ENCODE data around the gene SDHA. TPM values are rescaled to one million over a fixed set of nuclear protein-coding genes. Genes with fewer than 3 reads are reported as not detected.
A peak's percentile ranks its signal among the peaks of the same experiment; 100 is the strongest.

Gene SDHA
- total and polyA plus RNA-seq, 2 of the 13 experiments (the other 11 are each of a cell fraction or from before 2014, with no cell fraction given) = 185 to 240 TPM

- TF ChIP-seq PATZ1 (CRISPR knock-in tag; IDR thresholded peaks at IDR 0.05) (peak; percentile 84), SAFB2 (CRISPR knock-in tag; IDR thresholded peaks at IDR 0.05; ENCODE audit: borderline replicate concordance, low read depth) (0 out of 2 replicates have a peak, but pooled peaks have one; percentile 14), ZBTB7A (CRISPR knock-in tag; IDR thresholded peaks at IDR 0.05) (peak; percentile 45; the same call in 1 of the 2 replicates), NAIF1 (CRISPR knock-in tag; IDR thresholded peaks at IDR 0.05; ENCODE audit: borderline replicate concordance) (peak; percentile 43; the same call in 1 of the 2 replicates), HINFP (CRISPR knock-in tag; IDR thresholded peaks at IDR 0.05; ENCODE audit: low read depth) (peak; percentile 43; the same call in 1 of the 2 replicates), SPEN (CRISPR knock-in tag; IDR thresholded peaks at IDR 0.05; ENCODE audit: low read depth) (peak; percentile 66; the same call in 1 of the 2 replicates), ZNF598 (CRISPR knock-in tag; IDR thresholded peaks at IDR 0.05; ENCODE audit: borderline replicate concordance) (0 out of 2 replicates have a peak, but pooled peaks have one; percentile 22), ZNF761 (CRISPR knock-in tag; conservative IDR thresholded peaks at IDR 0.05) (0 out of 2 replicates have a peak, but pooled peaks have one; percentile 43), ZNF790 (CRISPR knock-in tag; IDR thresholded peaks at IDR 0.05; ENCODE audit: borderline replicate concordance) (0 out of 2 replicates have a peak, but pooled peaks have one; percentile 56), ZNF441 (CRISPR knock-in tag; IDR thresholded peaks at IDR 0.05; ENCODE audit: borderline replicate concordance) (0 out of 2 replicates have a peak, but pooled peaks have one; percentile 21), ZNF687 (CRISPR knock-in tag; IDR thresholded peaks at IDR 0.05) (peak; percentile 60; the same call in 1 of the 2 replicates), YEATS4 (CRISPR knock-in tag; IDR thresholded peaks at IDR 0.05; ENCODE audit: borderline replicate concordance) (peak; percentile 40; the same call in 1 of the 2 replicates), MED13 (CRISPR knock-in tag; IDR thresholded peaks at IDR 0.05) (0 out of 2 replicates have a peak, but pooled peaks have one; percentile 55), E2F5 (CRISPR knock-in tag; conservative IDR thresholded peaks at IDR 0.05) (peak; percentile 47; the same call in 1 of the 2 replicates), HDAC1 (CRISPR knock-in tag; IDR thresholded peaks at IDR 0.05) (0 out of 2 replicates have a peak, but pooled peaks have one; percentile 65), GABPB1 (CRISPR knock-in tag; IDR thresholded peaks at IDR 0.05) (peak; percentile 58; the same call in 1 of the 2 replicates), ZNF546 (CRISPR knock-in tag; conservative IDR thresholded peaks at IDR 0.05) (peak; percentile 1; the same call in 1 of the 2 replicates), ISL2 (CRISPR knock-in tag; IDR thresholded peaks at IDR 0.05) (0 out of 2 replicates have a peak, but pooled peaks have one; percentile 12)
Observed at GRCh38 chr5:217494-218456, at the start of gene SDHA, which contains the start of gene CCDC127 (continued).
